ENCODE measurements around the gene ZNF438.
"Not testable (repeated sequence)": the region's sequence is repeated elsewhere in the genome, so short reads cannot be mapped to it uniquely, and the experiment has no call there.

ZNF438 gene

GRCh38 chr10:30928742-30929141 is 102.9 kb downstream of the ZNF438 start:
- Histone ChIP-seq H2AFZ (ENCODE audit: low read depth, low read length) (no peak overlapping the region), H3K4me1 (ENCODE audit: insufficient read depth, low read length) (no peaks in the 10 kb centered on the region), H3K9me3 (ENCODE audit: low read length) (peaks cover 9% of the 10 kb centered on the region), H3K36me3 (ENCODE audit: insufficient read depth, low read length) (no peaks in the 10 kb centered on the region), H3K4me3 (ENCODE audit: low read length) (no peak overlapping the region), H3K27me3 (ENCODE audit: insufficient read depth, low read length) (no peaks in the 10 kb centered on the region)

- Histone ChIP-seq H3K4me1 (ENCODE audit: insufficient read depth, low read length) (no peaks in the 10 kb centered on the region), H2AFZ (ENCODE audit: low read depth, low read length) (no peak overlapping the region), H3K27me3 (ENCODE audit: insufficient read depth, low read length) (no peaks in the 10 kb centered on the region), H3K9me3 (ENCODE audit: low read length) (no peaks in the 10 kb centered on the region), H3K4me3 (ENCODE audit: low read length) (no peak overlapping the region), H3K36me3 (ENCODE audit: insufficient read depth, low read length) (no peaks in the 10 kb centered on the region)
Measured at GRCh38 chr10:30918651-30919050, 113.0 kb downstream of the ZNF438 start.

GRCh38 chr10:30917789-30918188 is 113.9 kb downstream of the ZNF438 start:
- no peaks in the 10 kb centered on the region for H3K4me1 ChIP-seq (ENCODE audit: insufficient read depth, low read length)
- H3K36me3 ChIP-seq (ENCODE audit: insufficient read depth, low read length) = no peaks in the 10 kb centered on the region
- H3K9me3 ChIP-seq (ENCODE audit: low read length) = no peaks in the 10 kb centered on the region
- H3K4me3 ChIP-seq (ENCODE audit: low read length) = no peak overlapping the region
- H2AFZ ChIP-seq (ENCODE audit: low read depth, low read length) = no peak overlapping the region
- no peaks in the 10 kb centered on the region for H3K27me3 ChIP-seq (ENCODE audit: insufficient read depth, low read length)

- Histone ChIP-seq H3K27me3 (ENCODE audit: insufficient read depth, low read length) (no peaks in the 10 kb centered on the region), H3K9me3 (ENCODE audit: low read length) (no peaks in the 10 kb centered on the region), H2AFZ (ENCODE audit: low read depth, low read length) (no peak overlapping the region), H3K4me3 (ENCODE audit: low read length) (no peak overlapping the region), H3K36me3 (ENCODE audit: insufficient read depth, low read length) (no peaks in the 10 kb centered on the region), H3K4me1 (ENCODE audit: insufficient read depth, low read length) (no peaks in the 10 kb centered on the region)
Measured at GRCh38 chr10:30917067-30917466, 114.6 kb downstream of the ZNF438 start.

- no peaks in the 10 kb centered on the region for H3K4me1 ChIP-seq (ENCODE audit: insufficient read depth, low read length)
- no peaks in the 10 kb centered on the region for H3K36me3 ChIP-seq (ENCODE audit: insufficient read depth, low read length)
- no peaks in the 10 kb centered on the region for H3K9me3 ChIP-seq (ENCODE audit: low read length)
- no peak overlapping the region for H2AFZ ChIP-seq (ENCODE audit: low read depth, low read length)
- no peak overlapping the region for H3K4me3 ChIP-seq (ENCODE audit: low read length)
- H3K27me3 ChIP-seq (ENCODE audit: insufficient read depth, low read length) = no peaks in the 10 kb centered on the region
Measured at GRCh38 chr10:30915146-30915545, 116.5 kb downstream of the ZNF438 start.

GRCh38 chr10:30911303-30911863 is 120.3 kb downstream of the ZNF438 start:
- no peaks in the 10 kb centered on the region for H3K27me3 ChIP-seq (ENCODE audit: insufficient read depth, low read length)
- H3K4me1 ChIP-seq (ENCODE audit: insufficient read depth, low read length) = no peaks in the 10 kb centered on the region
- H2AFZ ChIP-seq (ENCODE audit: low read depth, low read length) = no peak overlapping the region
- H3K36me3 ChIP-seq (ENCODE audit: insufficient read depth, low read length) = no peaks in the 10 kb centered on the region
- H3K4me3 ChIP-seq (ENCODE audit: low read length) = no peak overlapping the region
- H3K9me3 ChIP-seq (ENCODE audit: low read length) = no peaks in the 10 kb centered on the region

- Histone ChIP-seq H3K9me3 (ENCODE audit: low read length) (peaks cover 3% of the 10 kb centered on the region), H3K4me1 (ENCODE audit: insufficient read depth, low read length) (no peaks in the 10 kb centered on the region), H2AFZ (ENCODE audit: low read depth, low read length) (no peak overlapping the region), H3K4me3 (ENCODE audit: low read length) (no peak overlapping the region), H3K36me3 (ENCODE audit: insufficient read depth, low read length) (no peaks in the 10 kb centered on the region), H3K27me3 (ENCODE audit: insufficient read depth, low read length) (no peaks in the 10 kb centered on the region)
Measured at GRCh38 chr10:30903397-30904138, 128.1 kb downstream of the ZNF438 start.

DNA sequence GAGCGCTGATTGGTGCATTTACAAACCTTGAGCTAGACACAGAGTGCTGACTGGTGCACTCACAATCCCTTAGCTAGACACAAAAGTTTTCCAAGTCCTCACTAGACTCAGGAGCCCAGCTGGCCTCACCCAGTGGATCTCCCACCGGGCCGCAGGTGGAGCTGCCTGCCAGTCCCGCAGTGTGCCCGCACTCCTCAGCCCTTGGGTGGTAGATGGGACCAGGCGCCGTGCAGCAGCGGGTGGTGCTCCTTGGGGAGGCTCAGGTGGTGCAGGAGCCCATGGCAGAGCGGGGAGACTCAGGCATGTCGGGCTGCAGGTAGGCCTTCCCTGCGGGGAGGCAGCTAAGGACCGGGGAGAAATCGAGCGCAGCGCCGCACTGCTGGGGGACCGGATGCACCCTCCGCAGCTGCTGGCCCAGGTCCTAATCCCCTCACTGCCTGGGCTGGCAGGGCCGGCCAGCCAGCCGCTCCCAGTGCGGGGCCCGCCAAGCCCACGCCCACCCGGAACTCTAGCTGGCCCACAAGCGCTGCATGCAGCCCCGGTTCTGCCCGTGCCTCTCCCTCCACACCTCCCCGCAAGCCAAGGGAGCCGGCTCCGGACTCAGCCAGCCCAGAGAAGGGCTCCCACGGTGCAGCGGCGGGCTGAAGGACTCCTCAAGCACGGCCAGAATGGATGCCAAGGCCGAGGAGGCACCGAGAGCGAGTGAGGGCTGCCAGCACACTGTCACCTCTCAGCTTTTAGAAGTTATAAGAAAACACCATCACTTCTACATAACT is 128.9 kb downstream of the ZNF438 start:
- H3K4me3 ChIP-seq (ENCODE audit: low read length) = no peak overlapping the region
- H2AFZ ChIP-seq (ENCODE audit: low read depth, low read length) = no peak overlapping the region
- H3K27me3 ChIP-seq (ENCODE audit: insufficient read depth, low read length) = no peaks in the 10 kb centered on the region
- no peaks in the 10 kb centered on the region for H3K4me1 ChIP-seq (ENCODE audit: insufficient read depth, low read length)
- H3K9me3 ChIP-seq (ENCODE audit: low read length) = peaks cover 3% of the 10 kb centered on the region
- no peaks in the 10 kb centered on the region for H3K36me3 ChIP-seq (ENCODE audit: insufficient read depth, low read length)

GRCh38 chr10:30901487-30901886 is 130.2 kb downstream of the ZNF438 start:
- H3K27me3 ChIP-seq (ENCODE audit: insufficient read depth, low read length); H3K4me1 ChIP-seq (ENCODE audit: insufficient read depth, low read length); H3K4me3 ChIP-seq (ENCODE audit: low read length); H2AFZ ChIP-seq (ENCODE audit: low read depth, low read length); H3K9me3 ChIP-seq (ENCODE audit: low read length); H3K36me3 ChIP-seq (ENCODE audit: insufficient read depth, low read length): not testable (repeated sequence)

- Histone ChIP-seq H3K9me3 (ENCODE audit: low read length) (peaks cover 3% of the 10 kb centered on the region), H2AFZ (ENCODE audit: low read depth, low read length) (no peak overlapping the region), H3K27me3 (ENCODE audit: insufficient read depth, low read length) (no peaks in the 10 kb centered on the region), H3K36me3 (ENCODE audit: insufficient read depth, low read length) (no peaks in the 10 kb centered on the region), H3K4me1 (ENCODE audit: insufficient read depth, low read length) (no peaks in the 10 kb centered on the region), H3K4me3 (ENCODE audit: low read length) (no peak overlapping the region)
Measured at GRCh38 chr10:30898964-30899363, 132.7 kb downstream of the ZNF438 start.

GRCh38 chr10:30897547-30897946 is 134.1 kb downstream of the ZNF438 start:
- Histone ChIP-seq H3K27me3 (ENCODE audit: insufficient read depth, low read length) (no peaks in the 10 kb centered on the region), H3K36me3 (ENCODE audit: insufficient read depth, low read length) (no peaks in the 10 kb centered on the region), H3K4me1 (ENCODE audit: insufficient read depth, low read length) (no peaks in the 10 kb centered on the region)

DNA sequence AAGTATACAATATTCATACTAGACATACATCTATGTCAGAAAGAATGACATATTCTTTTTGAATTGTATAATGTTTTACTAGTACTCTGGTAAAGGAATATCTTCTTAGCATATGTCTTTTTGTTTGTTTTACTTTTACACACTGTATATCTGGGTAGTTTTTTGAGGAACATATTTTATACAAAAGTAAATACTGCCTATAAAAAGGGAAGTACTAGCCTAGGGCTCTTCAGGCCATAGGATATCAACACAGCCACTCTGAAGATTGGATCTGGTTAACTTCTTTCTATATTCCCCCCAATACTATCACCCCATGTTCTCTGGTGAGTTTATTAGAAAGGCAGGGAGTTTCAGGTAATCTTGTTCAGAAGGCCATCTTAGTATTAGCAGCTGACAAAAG is 134.6 kb downstream of the ZNF438 start:
- Histone ChIP-seq H3K4me1 (ENCODE audit: insufficient read depth, low read length) (no peaks in the 10 kb centered on the region), H3K36me3 (ENCODE audit: insufficient read depth, low read length) (no peaks in the 10 kb centered on the region), H3K27me3 (ENCODE audit: insufficient read depth, low read length) (no peaks in the 10 kb centered on the region), H2AFZ (ENCODE audit: low read depth, low read length) (no peak overlapping the region), H3K4me3 (ENCODE audit: low read length) (no peak overlapping the region), H3K9me3 (ENCODE audit: low read length) (no peaks in the 10 kb centered on the region)

More at GRCh38 chr10:30897547-30897946, 134.1 kb downstream of the ZNF438 start:
- Histone ChIP-seq H3K4me3 (ENCODE audit: low read length) (no peak overlapping the region), H3K9me3 (ENCODE audit: low read length) (peaks cover under 1% of the 10 kb centered on the region), H2AFZ (ENCODE audit: low read depth, low read length) (no peak overlapping the region)

GRCh38 chr10:30894221-30894620 is 137.4 kb downstream of the ZNF438 start:
- no peaks in the 10 kb centered on the region for H3K4me1 ChIP-seq (ENCODE audit: insufficient read depth, low read length)
- H2AFZ ChIP-seq (ENCODE audit: low read depth, low read length) = no peak overlapping the region
- H3K27me3 ChIP-seq (ENCODE audit: insufficient read depth, low read length) = no peaks in the 10 kb centered on the region
- H3K36me3 ChIP-seq (ENCODE audit: insufficient read depth, low read length) = no peaks in the 10 kb centered on the region
- H3K9me3 ChIP-seq (ENCODE audit: low read length) = no peaks in the 10 kb centered on the region
- H3K4me3 ChIP-seq (ENCODE audit: low read length) = no peak overlapping the region
